Measurements from ENCODE around the gene ARID1B.

Gene ARID1B

DNA sequence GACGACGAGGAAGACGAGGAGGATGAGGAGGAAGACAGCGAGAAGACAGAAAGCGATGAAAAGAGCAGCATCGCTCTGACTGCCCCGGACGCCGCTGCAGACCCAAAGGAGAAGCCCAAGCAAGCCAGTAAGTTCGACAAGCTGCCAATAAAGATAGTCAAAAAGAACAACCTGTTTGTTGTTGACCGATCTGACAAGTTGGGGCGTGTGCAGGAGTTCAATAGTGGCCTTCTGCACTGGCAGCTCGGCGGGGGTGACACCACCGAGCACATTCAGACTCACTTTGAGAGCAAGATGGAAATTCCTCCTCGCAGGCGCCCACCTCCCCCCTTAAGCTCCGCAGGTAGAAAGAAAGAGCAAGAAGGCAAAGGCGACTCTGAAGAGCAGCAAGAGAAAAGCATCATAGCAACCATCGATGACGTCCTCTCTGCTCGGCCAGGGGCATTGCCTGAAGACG is 429.2 kb downstream of the ARID1B start:
- no peaks in the 10 kb centered on the region for H3K79me2 ChIP-seq
- no peak overlapping the region for H2AFZ ChIP-seq
- TF ChIP-seq, protein P1, sequence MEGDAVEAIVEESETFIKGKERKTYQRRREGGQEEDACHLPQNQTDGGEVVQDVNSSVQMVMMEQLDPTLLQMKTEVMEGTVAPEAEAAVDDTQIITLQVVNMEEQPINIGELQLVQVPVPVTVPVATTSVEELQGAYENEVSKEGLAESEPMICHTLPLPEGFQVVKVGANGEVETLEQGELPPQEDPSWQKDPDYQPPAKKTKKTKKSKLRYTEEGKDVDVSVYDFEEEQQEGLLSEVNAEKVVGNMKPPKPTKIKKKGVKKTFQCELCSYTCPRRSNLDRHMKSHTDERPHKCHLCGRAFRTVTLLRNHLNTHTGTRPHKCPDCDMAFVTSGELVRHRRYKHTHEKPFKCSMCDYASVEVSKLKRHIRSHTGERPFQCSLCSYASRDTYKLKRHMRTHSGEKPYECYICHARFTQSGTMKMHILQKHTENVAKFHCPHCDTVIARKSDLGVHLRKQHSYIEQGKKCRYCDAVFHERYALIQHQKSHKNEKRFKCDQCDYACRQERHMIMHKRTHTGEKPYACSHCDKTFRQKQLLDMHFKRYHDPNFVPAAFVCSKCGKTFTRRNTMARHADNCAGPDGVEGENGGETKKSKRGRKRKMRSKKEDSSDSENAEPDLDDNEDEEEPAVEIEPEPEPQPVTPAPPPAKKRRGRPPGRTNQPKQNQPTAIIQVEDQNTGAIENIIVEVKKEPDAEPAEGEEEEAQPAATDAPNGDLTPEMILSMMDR (IDR thresholded peaks at IDR 0.05), result no peak
- H3K4me2 ChIP-seq (ENCODE audit: low read length), result no peak overlapping the region
- no peak overlapping the region for H3K27ac ChIP-seq
- no peaks in the 10 kb centered on the region for H3K4me1 ChIP-seq
- H3K9ac ChIP-seq, result no peak overlapping the region
- H3K27me3 ChIP-seq (ENCODE audit: control insufficient read depth, insufficient read depth, low read length), result no peaks in the 10 kb centered on the region
- no peaks in the 10 kb centered on the region for H3K36me3 ChIP-seq (ENCODE audit: control insufficient read depth, insufficient read depth, low read length)
- no peaks in the 10 kb centered on the region for H3K9me3 ChIP-seq (ENCODE audit: control insufficient read depth, low read length)
- H3K4me3 ChIP-seq (ENCODE audit: low read depth, low read length), result no peak overlapping the region

DNA sequence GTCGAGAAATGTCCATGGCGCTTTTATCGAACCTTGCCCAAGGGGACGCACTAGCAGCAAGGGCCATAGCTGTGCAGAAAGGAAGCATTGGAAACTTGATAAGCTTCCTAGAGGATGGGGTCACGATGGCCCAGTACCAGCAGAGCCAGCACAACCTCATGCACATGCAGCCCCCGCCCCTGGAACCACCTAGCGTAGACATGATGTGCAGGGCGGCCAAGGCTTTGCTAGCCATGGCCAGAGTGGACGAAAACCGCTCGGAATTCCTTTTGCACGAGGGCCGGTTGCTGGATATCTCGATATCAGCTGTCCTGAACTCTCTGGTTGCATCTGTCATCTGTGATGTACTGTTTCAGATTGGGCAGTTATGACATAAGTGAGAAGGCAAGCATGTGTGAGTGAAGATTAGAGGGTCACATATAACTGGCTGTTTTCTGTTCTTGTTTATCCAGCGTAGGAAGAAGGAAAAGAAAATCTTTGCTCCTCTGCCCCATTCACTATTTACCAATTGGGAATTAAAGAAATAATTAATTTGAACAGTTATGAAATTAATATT is 430.4 kb downstream of the ARID1B start:
- Histone ChIP-seq H2AFZ (no peak overlapping the region), H3K79me2 (no peaks in the 10 kb centered on the region), H3K9ac (no peak overlapping the region), H3K9me3 (ENCODE audit: control insufficient read depth, low read length) (no peaks in the 10 kb centered on the region), H3K4me2 (ENCODE audit: low read length) (no peak overlapping the region), H3K4me1 (no peaks in the 10 kb centered on the region), H3K27ac (no peak overlapping the region), H3K27me3 (ENCODE audit: control insufficient read depth, insufficient read depth, low read length) (no peaks in the 10 kb centered on the region), H3K4me3 (ENCODE audit: low read depth, low read length) (no peak overlapping the region), H3K36me3 (ENCODE audit: control insufficient read depth, insufficient read depth, low read length) (no peaks in the 10 kb centered on the region)
- TF ChIP-seq, protein P1 (IDR thresholded peaks at IDR 0.05), result no peak

DNA sequence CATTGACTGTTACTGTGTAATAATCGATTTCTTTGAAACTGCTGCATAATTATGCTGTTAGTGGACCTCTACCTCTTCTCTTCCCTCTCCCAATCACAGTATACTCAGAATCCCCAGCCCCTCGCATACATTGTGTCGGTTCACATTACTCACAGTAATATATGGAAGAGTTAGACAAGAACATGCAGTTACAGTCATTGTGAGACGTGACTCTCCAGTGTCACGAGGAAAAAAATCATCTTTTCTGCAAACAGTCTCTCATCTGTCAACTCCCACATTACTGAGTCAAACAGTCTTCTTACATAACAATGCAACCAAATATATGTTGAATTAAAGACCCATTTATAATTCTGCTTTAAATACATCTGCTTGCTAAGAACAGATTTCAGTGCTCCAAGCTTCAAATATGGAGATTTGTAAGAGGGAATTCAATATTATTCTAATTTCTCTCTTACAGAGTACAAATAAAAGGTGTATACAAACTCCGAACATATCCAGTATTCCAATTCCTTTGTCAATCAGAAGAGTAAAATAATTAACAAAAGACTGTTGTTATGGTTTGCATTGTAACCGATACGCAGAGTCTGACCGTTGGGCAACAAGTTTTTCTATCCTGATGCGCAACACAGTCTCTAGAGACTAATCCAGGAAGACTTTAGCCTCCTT is 432.8 kb downstream of the ARID1B start:
- H3K4me2 ChIP-seq (ENCODE audit: low read length), result no peak overlapping the region
- TF ChIP-seq, protein P1 (IDR thresholded peaks at IDR 0.05), result no peak
- no peak overlapping the region for H2AFZ ChIP-seq
- no peak overlapping the region for H3K4me3 ChIP-seq (ENCODE audit: low read depth, low read length)
- H3K79me2 ChIP-seq, result no peaks in the 10 kb centered on the region
- no peak overlapping the region for H3K27ac ChIP-seq
- no peaks in the 10 kb centered on the region for H3K36me3 ChIP-seq (ENCODE audit: control insufficient read depth, insufficient read depth, low read length)
- no peak overlapping the region for H3K9ac ChIP-seq
- H3K27me3 ChIP-seq (ENCODE audit: control insufficient read depth, insufficient read depth, low read length), result no peaks in the 10 kb centered on the region
- H3K9me3 ChIP-seq (ENCODE audit: control insufficient read depth, low read length), result no peaks in the 10 kb centered on the region
- no peaks in the 10 kb centered on the region for H3K4me1 ChIP-seq

DNA sequence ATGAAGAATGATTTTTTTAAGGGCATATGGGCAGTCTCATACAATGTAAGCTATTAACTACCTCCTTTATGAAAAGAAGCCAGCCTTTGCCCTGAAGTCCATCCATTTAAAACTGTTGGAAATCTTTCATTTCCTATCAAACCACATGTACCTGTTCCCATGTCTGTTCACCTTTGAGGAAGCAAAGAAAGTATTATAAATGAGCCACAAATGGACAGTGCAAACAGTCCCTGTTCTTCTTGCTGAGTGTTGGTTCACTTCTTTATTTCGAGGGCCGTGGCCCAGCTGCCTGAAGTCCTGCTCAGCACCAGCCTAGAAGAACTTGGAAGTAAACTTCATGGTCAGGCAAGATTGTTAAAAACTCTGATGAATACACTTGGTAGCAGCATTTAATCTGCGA is 433.8 kb downstream of the ARID1B start:
- H3K27ac ChIP-seq, result no peak overlapping the region
- no peak overlapping the region for H3K4me2 ChIP-seq (ENCODE audit: low read length)
- no peaks in the 10 kb centered on the region for H3K27me3 ChIP-seq (ENCODE audit: control insufficient read depth, insufficient read depth, low read length)
- no peaks in the 10 kb centered on the region for H3K4me1 ChIP-seq
- no peak overlapping the region for H3K9ac ChIP-seq
- H2AFZ ChIP-seq, result no peak overlapping the region
- no peaks in the 10 kb centered on the region for H3K9me3 ChIP-seq (ENCODE audit: control insufficient read depth, low read length)
- H3K36me3 ChIP-seq (ENCODE audit: control insufficient read depth, insufficient read depth, low read length), result no peaks in the 10 kb centered on the region
- no peak overlapping the region for H3K4me3 ChIP-seq (ENCODE audit: low read depth, low read length)
- no peaks in the 10 kb centered on the region for H3K79me2 ChIP-seq
- TF ChIP-seq, protein P1 (IDR thresholded peaks at IDR 0.05), result no peak
